ENCODE results near the gene SERPINF2. TPM values are rescaled to one million over a fixed set of nuclear protein-coding genes. Genes with fewer than 3 reads are reported as not detected.

SERPINF2 gene
- total RNA-seq, 1 donor from 2014 or later: 0.15 TPM

GRCh38 chr17:1755252-1755826 lies 12.7 kb downstream of the SERPINF2 start:
- Mint-ChIP-seq H3K4me1 (ENCODE audit: low read depth) (peaks cover 26% of the 10 kb centered on the region), H3K4me3 (ENCODE audit: unreplicated experiment) (no peak overlapping the region), H3K27me3 (ENCODE audit: low read depth) (peaks cover 4% of the 10 kb centered on the region), H3K9me3 (ENCODE audit: low read depth) (no peaks in the 10 kb centered on the region), H3K27ac (ENCODE audit: unreplicated experiment) (no peak overlapping the region), H3K36me3 (ENCODE audit: low read depth) (no peaks in the 10 kb centered on the region)
- no peak for DNase-seq (ENCODE audit: low spot score)
- no peak for TF ChIP-seq CTCF (IDR thresholded peaks at IDR 0.05)

GRCh38 chr17:1755827-1756262 lies 13.2 kb downstream of the SERPINF2 start:
- Mint-ChIP-seq H3K27me3 (ENCODE audit: low read depth) (peaks cover 4% of the 10 kb centered on the region), H3K27ac (ENCODE audit: unreplicated experiment) (no peak overlapping the region)
- TF ChIP-seq CTCF (IDR thresholded peaks at IDR 0.05): no peak

GRCh38 chr17:1758807-1759206 lies 16.1 kb downstream of the SERPINF2 start:
- peaks cover 27% of the 10 kb centered on the region for H3K4me1 Mint-ChIP-seq (ENCODE audit: low read depth)
- H3K9me3 Mint-ChIP-seq (ENCODE audit: low read depth): no peaks in the 10 kb centered on the region
- no peak for TF ChIP-seq CTCF (IDR thresholded peaks at IDR 0.05)
- H3K27ac Mint-ChIP-seq (ENCODE audit: unreplicated experiment): no peak overlapping the region
- H3K27me3 Mint-ChIP-seq (ENCODE audit: low read depth): peaks cover 4% of the 10 kb centered on the region
- DNase-seq (ENCODE audit: low spot score): no peak
- H3K4me3 Mint-ChIP-seq (ENCODE audit: unreplicated experiment): no peak overlapping the region
- no peaks in the 10 kb centered on the region for H3K36me3 Mint-ChIP-seq (ENCODE audit: low read depth)

More at GRCh38 chr17:1755827-1756262, 13.2 kb downstream of the SERPINF2 start:
- DNase-seq (ENCODE audit: low spot score): no peak
- H3K4me1 Mint-ChIP-seq (ENCODE audit: low read depth): peaks cover 26% of the 10 kb centered on the region
- no peaks in the 10 kb centered on the region for H3K9me3 Mint-ChIP-seq (ENCODE audit: low read depth)
- no peaks in the 10 kb centered on the region for H3K36me3 Mint-ChIP-seq (ENCODE audit: low read depth)
- H3K4me3 Mint-ChIP-seq (ENCODE audit: unreplicated experiment): no peak overlapping the region

GRCh38 chr17:1759529-1759928 lies 16.9 kb downstream of the SERPINF2 start:
- peaks cover 4% of the 10 kb centered on the region for H3K27me3 Mint-ChIP-seq (ENCODE audit: low read depth)
- H3K4me1 Mint-ChIP-seq (ENCODE audit: low read depth): peaks cover 35% of the 10 kb centered on the region
- no peak for TF ChIP-seq CTCF (IDR thresholded peaks at IDR 0.05)
- no peak overlapping the region for H3K27ac Mint-ChIP-seq (ENCODE audit: unreplicated experiment)
- DNase-seq (ENCODE audit: low spot score): no peak
- H3K9me3 Mint-ChIP-seq (ENCODE audit: low read depth): no peaks in the 10 kb centered on the region
- no peaks in the 10 kb centered on the region for H3K36me3 Mint-ChIP-seq (ENCODE audit: low read depth)
- no peak overlapping the region for H3K4me3 Mint-ChIP-seq (ENCODE audit: unreplicated experiment)

GRCh38 chr17:1762233-1762900 lies 19.7 kb downstream of the SERPINF2 start:
- H3K4me1 Mint-ChIP-seq (ENCODE audit: low read depth): peaks cover 27% of the 10 kb centered on the region
- H3K4me3 Mint-ChIP-seq (ENCODE audit: unreplicated experiment): peak overlapping the region; percentile 58
- no peak for DNase-seq (ENCODE audit: low spot score)
- H3K27me3 Mint-ChIP-seq (ENCODE audit: low read depth): no peaks in the 10 kb centered on the region
- no peaks in the 10 kb centered on the region for H3K9me3 Mint-ChIP-seq (ENCODE audit: low read depth)
- H3K27ac Mint-ChIP-seq (ENCODE audit: unreplicated experiment): peak overlapping the region; percentile 5
- no peaks in the 10 kb centered on the region for H3K36me3 Mint-ChIP-seq (ENCODE audit: low read depth)
- TF ChIP-seq CTCF (IDR thresholded peaks at IDR 0.05): no peak
